Stimulated activated CD4-positive, alpha-beta T cell treated with anti-CD3 and anti-CD28 coated beads, Interleukin-1b, Interleukin-23, amount 100 ng/mL, for 48 hours (primary cell): ENCODE results near the gene IQSEC3.

Experiments
- DNase-seq: peaks from one replicate; pipeline ENCODE4 v3.0.0-alpha.2; 2020

The IQSEC3 gene

DNA sequence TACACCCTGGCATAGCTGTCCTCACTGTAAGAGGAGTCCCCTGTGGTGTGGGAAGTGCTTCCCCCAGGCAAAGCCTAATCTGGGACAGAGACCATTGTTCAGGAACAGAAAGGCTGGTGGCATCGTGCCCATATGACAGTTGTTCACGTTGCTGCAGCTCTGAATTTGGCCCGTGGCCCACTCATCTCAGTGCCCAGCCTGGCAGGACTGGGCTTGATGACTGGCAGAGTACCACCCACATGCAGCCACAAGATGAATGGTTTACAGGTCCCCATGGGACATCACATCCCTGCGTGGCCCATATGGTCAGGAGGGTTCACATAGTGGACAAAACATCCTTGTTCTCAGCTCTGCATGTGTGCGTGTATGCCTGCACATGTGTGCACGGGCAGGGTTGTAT lies 17.5 kb downstream of the IQSEC3 start:
- no peak for DNase-seq

DNA sequence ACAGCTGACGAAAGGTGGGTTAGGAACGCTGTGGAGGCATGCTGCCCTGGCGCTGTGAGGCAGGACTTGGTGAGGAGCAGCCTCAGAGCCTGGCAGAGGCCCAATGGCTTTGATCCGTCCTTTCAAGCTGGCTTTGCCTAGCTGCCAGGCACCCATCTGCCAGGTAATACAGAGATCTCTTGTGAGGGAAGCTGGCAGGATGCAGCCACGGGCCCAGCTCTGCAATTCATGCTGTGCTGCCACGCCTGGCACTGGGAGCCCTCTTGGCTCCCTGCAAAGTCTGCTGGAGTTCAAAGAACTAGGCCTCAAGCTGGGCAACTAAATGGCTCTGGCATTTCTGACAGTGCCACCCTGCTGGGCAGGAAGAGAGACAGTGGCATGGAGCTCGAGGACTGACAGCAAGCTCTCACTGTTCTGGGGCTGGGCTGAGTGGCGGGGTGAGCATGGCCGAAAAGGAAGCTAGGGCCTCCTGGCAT lies 18.7 kb downstream of the IQSEC3 start:
- no peak for DNase-seq

DNA sequence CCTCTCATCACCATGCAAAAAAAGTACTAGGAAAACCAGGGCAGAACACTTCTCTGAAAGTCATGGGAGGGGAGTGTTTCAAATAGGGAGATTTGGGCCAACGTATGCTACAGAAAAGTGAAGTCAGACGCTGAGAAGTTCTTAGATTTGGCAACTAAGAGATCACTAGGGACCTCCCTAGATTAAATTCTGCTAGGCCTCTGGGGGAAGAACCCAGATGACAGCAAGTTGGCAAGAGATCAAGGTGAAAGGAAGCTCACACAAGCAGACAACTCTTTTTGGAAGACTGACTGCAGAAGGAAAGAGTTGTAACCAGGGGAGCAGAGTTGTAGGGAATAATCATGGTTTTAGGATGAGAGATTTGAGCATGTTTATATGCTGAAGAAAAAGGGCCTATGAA lies 20.7 kb downstream of the IQSEC3 start:
- DNase-seq, result no peak

DNA sequence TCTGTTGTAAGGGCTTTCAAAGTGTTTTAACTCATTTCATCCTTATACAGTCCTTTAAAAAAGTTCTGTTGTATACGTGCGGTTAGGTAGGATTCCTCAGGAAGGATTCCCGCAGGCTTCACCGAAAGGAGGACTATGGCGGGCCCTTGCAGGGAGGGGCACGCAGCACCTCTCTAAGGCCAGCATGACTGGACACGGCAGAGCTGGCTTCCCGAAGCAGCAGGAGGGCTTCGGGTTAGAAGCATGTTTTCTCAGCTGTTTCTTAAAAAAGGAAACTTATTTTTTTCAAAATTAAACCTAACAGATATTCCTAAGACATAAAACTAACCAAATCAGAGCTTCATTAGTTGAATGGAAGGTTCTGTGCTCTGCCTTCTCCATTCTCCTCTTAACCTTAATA lies 21.3 kb downstream of the IQSEC3 start:
- DNase-seq, result no peak

DNA sequence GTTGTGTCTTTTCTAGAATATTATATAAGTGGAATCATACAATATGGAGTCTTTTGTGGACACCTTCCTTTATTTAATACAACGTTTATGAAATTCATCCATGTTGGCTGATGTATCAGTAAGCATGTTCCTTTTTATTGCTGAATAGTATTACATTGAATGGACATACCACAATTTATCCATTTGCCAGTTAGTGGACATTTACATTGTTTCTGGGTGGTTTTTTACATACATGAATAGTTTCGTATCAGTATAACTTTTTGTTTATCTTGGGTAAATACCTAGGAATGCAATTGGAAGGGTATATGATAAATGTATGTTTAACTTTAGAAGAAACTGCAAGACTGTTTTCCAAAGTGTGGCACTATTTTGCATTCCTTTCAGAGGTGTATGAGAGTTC lies 23.1 kb downstream of the IQSEC3 start:
- DNase-seq, result no peak

DNA sequence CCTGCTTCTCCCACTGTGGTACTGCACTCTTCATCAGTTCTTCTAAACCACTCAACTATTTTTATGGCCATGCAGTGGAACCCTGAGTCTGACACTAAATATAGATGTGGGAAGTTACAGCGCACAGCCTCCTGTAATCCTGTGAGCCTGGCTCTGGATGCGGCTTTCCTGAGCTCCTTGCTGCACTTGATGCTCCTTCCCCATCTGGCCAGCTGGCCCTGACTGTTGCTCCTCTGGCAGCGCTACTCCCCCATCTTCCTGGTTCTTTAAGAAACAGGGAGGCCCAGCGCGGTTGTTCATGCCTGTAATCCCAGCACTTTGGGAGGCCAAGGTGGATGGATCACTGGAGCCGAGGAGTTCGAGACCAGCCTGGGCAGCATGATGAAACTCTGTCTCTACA lies 24.6 kb downstream of the IQSEC3 start:
- DNase-seq, result no peak

DNA sequence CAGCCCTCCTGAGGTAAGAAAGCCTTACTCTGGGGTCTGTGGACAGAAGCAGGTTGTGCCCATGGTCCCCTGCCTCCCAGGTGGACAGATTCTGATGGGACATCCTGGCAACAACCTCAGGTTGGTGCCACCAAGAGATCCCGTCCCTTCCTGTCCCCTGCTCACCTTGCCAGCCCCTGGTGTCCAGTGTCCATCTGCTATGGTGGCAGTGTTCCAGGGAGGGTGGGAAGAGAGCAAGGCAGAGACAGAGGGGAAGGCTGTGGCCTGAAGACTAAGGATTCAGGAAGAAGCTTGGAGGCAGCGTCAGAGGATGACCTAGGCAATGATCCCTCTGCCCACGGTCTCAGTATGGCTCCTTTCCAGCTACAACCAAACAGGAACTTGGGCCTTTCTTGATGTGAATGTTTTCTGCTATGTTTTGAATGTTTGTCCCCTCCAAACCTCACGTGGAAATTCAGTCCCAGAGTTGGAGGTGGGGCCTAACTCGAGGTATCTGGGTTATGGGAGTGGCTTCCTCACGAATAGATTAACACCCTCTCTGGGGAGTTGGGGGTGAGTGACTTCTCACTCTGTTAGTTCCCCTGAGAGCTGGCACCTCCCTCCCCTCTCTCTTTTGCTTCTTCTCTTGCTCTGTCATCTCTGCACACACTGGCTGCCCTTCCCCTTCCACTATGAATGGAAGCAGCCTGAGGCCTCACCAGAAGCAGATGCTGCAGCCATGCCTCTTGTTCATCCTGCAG lies 26.9 kb downstream of the IQSEC3 start:
- no peak for DNase-seq

DNA sequence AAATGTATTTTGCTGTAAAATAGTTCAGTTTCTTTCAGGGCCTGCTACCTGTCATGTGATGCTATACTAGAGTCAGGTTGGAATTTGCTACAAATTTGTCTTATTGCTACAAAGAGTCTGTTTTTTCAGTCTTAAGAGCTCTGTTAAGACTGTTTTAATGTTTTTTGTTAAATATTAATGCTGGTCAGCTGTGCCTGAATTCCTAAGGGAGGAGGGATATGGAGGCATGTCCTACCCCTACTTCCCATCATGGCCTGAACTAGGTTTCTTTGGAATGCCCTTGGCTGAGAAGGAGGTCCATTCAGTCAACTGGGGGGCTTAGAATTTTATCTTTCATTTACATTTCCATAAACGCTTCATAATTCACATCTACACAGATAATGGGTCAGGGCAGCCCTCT lies 30.0 kb downstream of the IQSEC3 start:
- no peak for DNase-seq

DNA sequence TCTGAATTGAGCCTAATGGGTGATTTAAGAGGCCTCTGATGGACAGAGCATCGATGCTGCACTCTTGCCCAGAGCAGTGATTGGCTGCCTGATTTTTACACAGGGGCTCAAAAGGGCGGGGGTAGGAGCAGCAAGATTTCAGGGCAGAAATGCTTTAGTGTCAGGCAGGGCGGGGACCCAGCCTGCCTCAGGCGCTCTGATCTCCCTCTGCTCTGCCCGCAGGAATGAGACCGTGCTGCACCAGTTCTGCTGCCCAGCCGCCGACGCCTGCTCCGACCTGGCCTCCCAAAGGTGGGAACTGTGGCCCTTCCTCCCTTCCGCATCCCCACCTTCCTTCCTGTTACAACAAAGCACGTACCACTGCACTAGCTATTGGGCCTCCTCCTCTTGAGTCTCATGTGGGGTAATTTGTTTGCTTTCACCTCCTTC lies 32.4 kb downstream of the IQSEC3 start:
- no peak for DNase-seq

DNA sequence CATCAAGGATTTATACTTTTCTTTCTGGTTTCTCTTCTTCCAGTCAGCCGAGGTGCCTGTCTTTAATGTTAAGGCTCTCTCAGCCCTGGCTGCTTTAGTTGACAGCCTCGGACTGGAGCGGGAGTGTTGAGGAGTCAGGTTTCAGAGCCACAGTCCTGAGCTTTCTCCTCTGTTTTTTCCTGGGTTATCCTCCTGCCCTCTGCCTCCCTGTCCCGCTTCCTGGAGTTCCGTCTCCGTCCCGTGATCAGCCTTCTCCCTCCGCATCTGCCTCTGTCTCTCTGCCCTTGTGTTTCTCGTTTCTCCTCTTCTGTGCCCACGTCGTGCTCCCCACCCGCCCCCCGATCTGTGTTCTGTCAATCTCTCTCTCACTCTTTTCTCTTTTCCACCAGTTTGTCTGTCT lies 33.0 kb downstream of the IQSEC3 start:
- DNase-seq, result no peak

DNA sequence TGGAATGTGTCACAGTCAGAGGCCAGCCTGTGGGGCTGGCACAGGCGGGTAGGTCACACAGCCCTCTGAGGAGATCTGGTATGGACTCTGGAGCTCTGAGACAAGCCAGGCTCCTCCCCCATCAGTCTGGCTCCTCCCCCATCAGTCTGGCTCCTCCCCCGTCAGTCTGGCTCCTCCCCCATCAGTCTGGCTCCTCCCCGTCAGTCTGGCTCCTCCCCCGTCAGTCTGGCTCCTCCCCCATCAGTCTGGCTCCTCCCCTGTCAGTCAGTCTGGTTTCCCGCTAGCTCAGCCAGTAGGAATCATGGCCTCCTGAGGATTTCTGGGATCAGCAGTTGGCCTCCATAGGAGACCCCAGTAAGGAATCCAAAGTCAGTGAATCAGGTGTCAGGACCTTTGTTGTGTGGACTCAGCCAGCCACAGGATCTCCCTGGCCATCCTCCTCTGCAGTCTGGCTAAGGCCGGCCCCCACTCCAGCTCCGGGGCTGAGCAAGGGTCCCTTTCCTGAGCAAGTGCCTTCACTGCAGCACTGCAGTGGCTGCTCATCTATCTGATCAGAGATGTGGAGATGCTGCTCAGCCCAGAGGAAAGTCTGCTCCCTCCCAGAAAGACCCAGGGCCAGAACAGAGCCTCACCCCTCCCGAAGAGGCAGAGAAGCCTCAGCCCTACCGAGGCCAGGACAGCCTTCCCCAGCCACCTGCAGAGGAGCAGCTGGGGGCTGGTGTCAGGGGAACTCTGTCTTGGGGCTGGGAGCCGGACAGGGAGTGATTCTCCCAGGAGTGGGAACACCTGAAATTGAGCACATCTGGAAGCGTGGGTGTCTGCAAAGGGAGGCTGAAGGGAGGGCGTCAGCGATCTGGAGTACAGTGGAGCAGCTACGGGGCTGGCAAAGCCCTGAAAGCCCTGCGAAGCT lies 35.7 kb downstream of the IQSEC3 start:
- DNase-seq, result peak; percentile 21

DNA sequence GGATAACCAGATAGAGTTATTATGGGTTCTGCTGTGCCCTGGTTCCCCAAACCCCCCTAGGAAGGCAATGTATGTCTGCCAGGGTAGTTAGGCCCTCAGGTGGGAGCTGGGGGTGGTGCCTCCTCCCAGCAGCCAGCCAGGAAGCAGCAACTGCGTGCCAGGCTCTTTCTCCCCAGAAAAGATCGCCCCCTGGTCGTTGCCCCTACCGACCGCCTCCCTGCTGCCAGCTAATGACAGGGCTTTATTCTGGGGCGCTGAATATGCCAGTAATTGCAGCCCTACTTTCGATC lies 36.3 kb downstream of the IQSEC3 start:
- no peak for DNase-seq

DNA sequence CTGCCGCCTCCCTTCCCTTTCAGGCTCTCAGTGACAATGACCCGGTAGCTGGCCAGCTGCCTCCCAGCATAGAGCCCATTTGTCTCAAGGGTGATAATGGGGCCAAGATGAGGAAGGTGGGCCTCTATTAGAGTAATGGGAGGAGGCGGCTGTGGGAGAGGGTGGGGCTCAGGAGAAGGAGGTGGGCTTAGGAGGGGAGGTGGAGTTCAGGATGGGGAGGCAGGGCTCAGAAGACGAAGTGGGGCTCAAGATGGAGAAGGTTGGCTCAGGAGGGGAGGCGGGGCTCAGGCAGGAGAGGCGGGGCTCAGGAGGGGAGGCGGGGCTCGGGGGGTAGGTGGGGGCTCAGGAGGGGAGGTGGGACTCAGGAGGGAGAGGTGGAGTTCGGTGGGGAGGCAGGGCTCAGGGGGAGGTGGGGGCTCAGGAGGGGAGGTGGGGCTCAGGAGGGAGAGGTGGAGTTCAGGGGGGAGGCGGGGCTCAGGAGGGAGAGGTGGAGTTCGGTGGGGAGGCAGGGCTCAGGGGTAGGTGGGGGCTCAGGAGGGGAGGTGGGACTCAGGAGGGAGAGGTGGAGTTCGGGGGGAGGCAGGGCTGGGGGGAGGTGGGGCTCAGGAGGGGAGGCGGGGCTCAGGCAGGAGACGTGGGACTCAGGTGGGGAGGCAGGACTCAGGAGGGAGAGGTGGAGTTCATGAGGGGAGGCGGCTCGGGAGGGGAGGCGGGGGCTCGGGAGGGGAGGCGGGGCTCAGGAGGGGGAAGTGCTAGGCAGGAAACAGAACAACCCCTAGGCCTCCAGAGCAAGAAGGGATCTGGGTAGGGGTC lies 36.8 kb downstream of the IQSEC3 start:
- DNase-seq, result no peak

DNA sequence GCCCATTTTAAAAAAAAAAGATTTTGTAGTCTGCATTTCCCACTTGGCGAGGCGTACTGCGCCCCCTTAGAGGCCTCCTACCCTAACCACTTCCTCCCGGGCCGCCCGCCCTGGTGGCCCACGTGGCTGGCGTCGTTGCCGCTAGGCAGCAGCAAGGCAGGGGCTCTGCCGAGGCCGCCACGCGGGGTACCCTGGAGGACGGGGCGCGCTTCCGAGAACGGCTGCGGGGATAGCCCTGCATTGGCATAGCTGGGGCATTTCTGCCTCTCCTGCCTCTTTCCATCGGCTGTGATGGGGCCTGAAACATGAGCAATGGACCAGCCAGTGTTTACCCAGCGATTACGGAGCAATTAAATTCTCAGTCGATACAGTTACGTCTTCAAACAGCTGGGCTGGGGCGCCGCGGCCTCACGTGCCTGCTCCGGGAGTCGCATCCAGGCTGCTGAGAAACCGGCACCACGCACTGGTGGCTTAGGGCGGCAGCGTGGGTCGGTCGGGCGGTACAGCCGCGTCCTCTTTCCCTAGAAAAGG lies 38.0 kb downstream of the IQSEC3 start:
- no peak for DNase-seq

DNA sequence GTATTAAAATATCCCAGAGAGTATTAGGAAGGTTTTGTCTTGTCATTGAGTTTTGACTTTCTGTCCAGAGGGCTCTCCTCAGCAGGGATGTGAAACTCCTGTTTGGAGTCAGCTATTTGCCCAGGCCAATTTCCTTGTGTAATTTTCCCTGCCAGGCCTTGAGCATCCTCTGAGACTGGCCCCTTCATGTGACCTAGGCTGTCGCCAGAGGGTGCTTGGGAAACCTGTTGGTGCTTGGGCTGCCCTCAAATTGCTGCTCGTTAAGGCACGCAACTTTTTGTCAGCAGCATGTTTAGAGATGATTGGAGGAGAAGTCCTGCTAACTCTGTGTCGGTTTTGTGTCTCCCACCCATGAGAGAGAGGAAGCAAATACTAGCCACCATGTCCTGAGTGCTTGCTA lies 39.1 kb downstream of the IQSEC3 start:
- no peak for DNase-seq

DNA sequence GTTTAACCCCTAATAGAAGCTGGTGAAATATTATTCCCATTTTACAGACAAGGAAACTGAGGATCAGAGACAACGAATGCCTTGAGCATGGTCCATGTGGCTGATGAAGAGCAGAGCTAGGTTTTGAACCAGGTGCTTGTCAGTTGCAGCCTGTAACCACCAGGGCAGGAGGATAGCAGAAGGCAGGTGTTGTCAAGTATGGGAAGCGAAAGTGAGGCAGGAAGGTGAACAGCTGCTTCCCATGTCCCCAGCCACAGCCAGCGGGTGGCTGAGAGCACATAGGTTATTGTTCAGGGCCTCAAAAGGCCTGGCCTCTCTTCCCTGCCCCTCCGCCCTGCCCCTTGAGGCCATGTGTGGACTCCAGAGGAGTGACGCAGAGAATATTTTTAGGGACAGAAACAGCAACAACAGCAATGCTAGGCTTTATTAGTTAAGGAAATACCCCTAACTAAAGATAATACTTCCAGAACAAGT lies 39.6 kb downstream of the IQSEC3 start:
- no peak for DNase-seq

DNA sequence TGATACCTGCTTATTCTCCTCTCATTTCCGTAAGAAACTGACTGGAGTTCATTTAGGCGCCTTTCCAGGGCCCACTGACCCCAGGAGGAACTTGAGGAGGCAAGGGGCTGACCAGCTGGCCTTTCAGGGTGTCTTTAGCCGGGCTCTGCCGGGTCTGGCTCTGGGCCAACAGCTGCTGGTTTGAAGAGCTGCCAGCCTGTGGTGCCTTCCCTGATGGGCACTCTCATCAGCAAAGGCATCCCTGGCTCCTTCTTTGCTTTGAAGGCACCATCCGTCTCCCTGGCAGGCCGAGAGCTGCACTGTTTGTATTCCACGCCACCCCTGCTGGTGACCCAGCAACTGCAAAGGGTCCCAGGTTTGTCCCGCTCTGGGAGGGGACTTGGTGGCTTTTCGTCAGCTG lies 42.0 kb downstream of the IQSEC3 start:
- no peak for DNase-seq

DNA sequence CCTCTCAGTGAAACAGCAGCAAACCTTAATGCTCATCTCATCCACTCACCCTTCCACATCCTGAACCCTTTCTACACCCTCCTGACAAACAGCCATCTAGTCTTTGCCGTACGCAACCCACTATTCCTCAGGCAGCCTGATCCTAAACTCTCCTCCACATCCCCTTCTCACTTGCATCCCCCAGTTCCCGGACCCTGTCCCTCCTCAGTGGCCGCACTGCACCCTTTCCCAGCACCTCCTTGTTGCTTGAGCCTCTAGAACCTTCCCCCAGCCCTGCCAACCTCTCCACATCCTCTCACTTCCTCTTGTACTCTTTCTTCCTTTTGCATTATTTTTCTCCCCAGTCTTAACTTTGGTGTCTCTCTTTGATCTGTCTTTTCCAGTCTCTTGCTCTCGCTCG lies 42.9 kb downstream of the IQSEC3 start:
- no peak for DNase-seq

DNA sequence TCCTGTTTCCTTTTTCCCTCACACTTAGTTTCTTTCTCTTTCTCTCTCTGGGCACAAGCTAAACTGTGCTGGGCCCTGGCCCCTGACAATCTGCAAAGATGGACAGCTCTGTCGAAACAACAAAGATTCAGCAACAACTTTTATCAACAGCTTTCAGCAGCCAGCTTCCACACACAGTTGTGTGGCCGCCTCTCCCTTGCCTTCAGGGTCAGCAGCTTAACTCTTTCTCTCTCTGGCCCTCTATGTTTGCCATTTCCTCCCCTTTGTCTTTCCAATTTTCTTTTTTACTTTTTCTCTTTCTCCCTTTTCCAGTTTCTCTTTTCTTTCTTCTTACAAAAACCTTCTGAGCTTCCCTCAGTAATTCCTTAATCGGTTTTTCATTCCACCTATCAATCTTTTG lies 43.3 kb downstream of the IQSEC3 start:
- DNase-seq, result no peak

DNA sequence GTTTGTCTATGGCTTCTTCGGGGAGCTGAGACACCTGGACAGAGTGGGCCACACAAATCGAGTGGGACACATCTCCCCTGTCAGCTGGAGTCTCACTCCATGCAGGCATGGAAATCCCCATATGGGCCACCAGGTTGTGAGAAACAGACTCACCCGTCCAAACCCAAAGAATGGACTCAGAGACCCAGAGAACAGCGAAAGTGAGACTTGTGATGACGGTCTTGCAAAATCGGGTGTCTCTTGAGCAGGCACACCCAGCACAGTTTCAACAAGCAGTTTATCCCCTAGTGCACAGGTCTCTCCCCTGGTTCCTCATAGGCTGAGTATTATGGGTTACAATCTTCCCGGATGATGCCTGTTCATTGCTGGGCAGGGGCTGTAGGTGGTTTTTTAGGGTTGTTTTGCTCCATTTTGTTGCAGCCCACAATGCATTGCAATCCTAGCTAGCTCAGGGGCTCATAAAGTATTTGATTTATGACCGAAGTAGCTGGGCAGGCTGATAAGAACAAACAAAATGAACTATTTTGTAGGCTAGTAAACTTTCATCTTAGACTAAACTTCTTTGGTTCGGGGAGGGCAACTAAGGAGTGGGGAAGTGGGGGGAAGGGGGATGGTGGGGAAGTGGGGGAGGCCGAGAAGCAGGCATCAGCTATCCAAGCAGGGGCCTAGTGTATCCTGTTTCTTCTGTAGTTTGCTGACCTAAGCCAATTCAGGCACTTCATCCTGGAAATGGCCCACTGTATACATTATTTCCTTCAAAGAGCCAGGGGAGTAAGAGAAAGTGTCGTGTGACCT lies 45.3 kb downstream of the IQSEC3 start:
- no peak for DNase-seq

DNA sequence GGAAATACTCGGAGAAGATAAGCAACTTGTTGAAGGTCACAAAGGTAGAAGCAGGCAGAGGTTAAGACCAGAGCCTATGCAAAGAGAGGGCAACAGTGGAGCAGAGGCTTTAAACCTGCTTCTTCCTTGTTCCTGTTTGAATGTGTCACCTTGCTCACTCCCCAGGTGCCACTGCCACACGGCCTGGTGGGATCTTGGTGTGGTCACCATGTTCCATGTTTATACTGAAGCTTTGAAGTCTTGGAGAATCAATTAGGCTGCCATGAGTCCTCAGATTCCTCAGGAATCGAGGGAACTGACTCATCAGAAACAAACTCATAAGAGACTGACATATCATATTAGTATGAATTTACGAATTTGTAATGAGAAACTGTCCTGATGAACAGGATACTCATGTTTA lies 46.8 kb downstream of the IQSEC3 start:
- no peak for DNase-seq

DNA sequence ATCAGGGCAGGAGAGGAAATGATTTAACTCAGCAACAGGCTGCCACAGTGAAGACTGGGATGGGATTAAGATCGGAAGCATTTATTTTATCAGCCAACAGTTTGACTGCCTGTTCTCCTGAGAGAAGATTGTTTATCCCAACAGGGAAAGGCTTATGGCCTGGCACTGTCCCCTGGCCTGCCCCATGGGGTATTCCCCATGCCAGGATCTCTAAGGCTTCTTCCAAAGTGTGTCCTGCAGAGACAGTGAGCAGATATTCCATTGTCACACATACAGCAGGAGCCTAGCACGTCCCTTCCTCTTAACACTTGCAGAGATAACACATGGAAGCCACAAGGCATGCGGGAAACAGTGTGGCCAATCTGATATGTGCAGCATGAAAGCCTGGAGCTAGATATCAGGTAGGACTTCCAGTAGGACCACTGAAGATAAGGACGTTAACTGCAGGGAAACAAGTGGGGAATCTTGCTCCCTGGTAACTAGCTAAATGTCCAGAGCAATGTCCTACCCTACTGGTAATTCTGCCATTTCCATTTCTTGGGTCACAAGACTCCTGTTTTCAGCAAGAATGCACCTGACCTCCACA lies 48.2 kb downstream of the IQSEC3 start:
- DNase-seq, result no peak
